PC-3 (cell line): Measurements from ENCODE around the gene TOP2A. TPM values are rescaled to one million over a fixed set of nuclear protein-coding genes. Genes with fewer than 3 reads are reported as not detected.

Source experiments
- ATAC-seq: fragments of 200-7000 bp; cut with Tn5 transposase; 2 replicates; pipeline ENCODE4 v1.9.1; 2020; ENCODE audit warnings: mild to moderate bottlenecking, moderate library complexity
- BruUV-seq: library from RNA; stranded (reverse); fragments of 400-500 nt; replicated peaks from 2 replicates; lab custom pipeline; 2021; lab: Mats Ljungman, UMichigan
- CTCF ChIA-PET: fragments of 300-600 bp; sonication (Branson Sonifier 250); formaldehyde crosslinking; loops from one replicate; lab custom pipeline; 2022; ENCODE audit warnings: antibody characterized with exemption; lab: Charles Lee
- POLR2A ChIA-PET: fragments of 300-600 bp; sonication (Branson Sonifier 250); formaldehyde crosslinking; loops from one replicate; lab custom pipeline; 2022; ENCODE audit warnings: antibody characterized with exemption; ENCODE audit not compliant: unreplicated experiment; lab: Charles Lee
- DNase-seq: peaks from one replicate; pipeline ENCODE4 v3.0.0-alpha.2; 2015
- H2AFZ ChIP-seq: fragments of 300-600 bp; sonication (generic); 2 replicates; pipeline ENCODE4 v1.6.0; 2016; ENCODE audit warnings: antibody characterized with exemption, low read length
- H3F3A ChIP-seq: fragments of 300-600 bp; sonication (generic); one replicate; pipeline ENCODE4 v1.6.0; 2017; ENCODE audit warnings: antibody characterized with exemption, low read length, control low read depth, mild to moderate bottlenecking; ENCODE audit not compliant: unreplicated experiment
- H3K27ac ChIP-seq: fragments of 300-600 bp; sonication (generic); 2 replicates; pipeline ENCODE4 v1.5.1; 2016; ENCODE audit warnings: mild to moderate bottlenecking, low read length
- H3K27me3 ChIP-seq: fragments of 300-600 bp; sonication (generic); 2 replicates; pipeline ENCODE4 v1.6.1; 2016; ENCODE audit warnings: low read length, mixed read lengths
- H3K36me3 ChIP-seq: fragments of 300-600 bp; sonication (generic); 2 replicates; pipeline ENCODE4 v1.6.1; 2016; ENCODE audit warnings: low read depth, mixed run types, low read length, mixed read lengths
- H3K4me1 ChIP-seq: fragments of 300-600 bp; sonication (generic); 2 replicates; pipeline ENCODE4 v1.5.1; 2016; ENCODE audit warnings: low read length; ENCODE audit not compliant: insufficient read depth
- H3K4me2 ChIP-seq: fragments of 300-600 bp; sonication (generic); 2 replicates; pipeline ENCODE4 v1.6.0; 2016; ENCODE audit warnings: low read length
- H3K4me3 ChIP-seq: fragments of 300-600 bp; sonication (generic); 2 replicates; pipeline ENCODE4 v1.5.1; 2016; ENCODE audit warnings: mild to moderate bottlenecking, low read length, mixed read lengths
- H3K79me2 ChIP-seq: fragments of 300-600 bp; sonication (generic); 2 replicates; pipeline ENCODE4 v1.6.1; 2017; ENCODE audit warnings: low read length, mixed read lengths
- H3K9ac ChIP-seq: fragments of 300-600 bp; sonication (generic); 2 replicates; pipeline ENCODE4 v1.6.0; 2016; ENCODE audit warnings: mild to moderate bottlenecking, low read length
- H3K9me2 ChIP-seq: fragments of 300-600 bp; sonication (generic); replicated peaks from 2 replicates; pipeline ENCODE4 v1.6.1; 2016; ENCODE audit warnings: mixed run types, low read length, mixed read lengths
- H3K9me3 ChIP-seq: fragments of 300-600 bp; sonication (generic); 2 replicates; pipeline ENCODE4 v1.6.1; 2016; ENCODE audit warnings: low read length, mixed read lengths
- H4K20me1 ChIP-seq: fragments of 300-600 bp; sonication (generic); 2 replicates; pipeline ENCODE4 v1.6.1; 2016; ENCODE audit warnings: low read length, mixed read lengths
- CTCF ChIP-seq: fragments of 300-600 bp; sonication (generic); conservative IDR thresholded peaks from 2 replicates; pipeline ENCODE4 v1.5.1; 2017; ENCODE audit warnings: antibody characterized with exemption, low read depth, mild to moderate bottlenecking, low read length
- EZH2 ChIP-seq: fragments of 300-600 bp; sonication (generic); IDR thresholded peaks from one replicate; pipeline ENCODE4 v1.6.1; 2017; ENCODE audit warnings: antibody characterized with exemption, mild to moderate bottlenecking, low read length; ENCODE audit not compliant: unreplicated experiment
- EZH2phosphoT487 ChIP-seq: fragments of 300-600 bp; sonication (generic); IDR thresholded peaks from 2 replicates; pipeline ENCODE4 v1.6.1; 2018; ENCODE audit warnings: mild to moderate bottlenecking, antibody characterized with exemption, low read length, borderline replicate concordance
- intact Hi-C: fragments of 100-400 bp; cut with micrococcal nuclease; formaldehyde crosslinking; loops from 2 replicates; pipeline ENCODE4 v1.9.0; 2023
- total RNA-seq: library from RNA; depleted of rRNA; stranded (reverse); fragments of >200 nt; gene quantifications from 2 replicates; pipeline ENCODE4 v1.2.3, GENCODE V29; 2014

TOP2A gene
- total RNA-seq, 1 experiment from 2014 or later, result 104 TPM

GRCh38 chr17:40457369-40457768 lies 39.7 kb upstream of the TOP2A start:
- BruUV-seq, result no TSS peak
- Histone ChIP-seq H3K4me2 (no peak overlapping the region), H3K9me2 (no peaks in the 10 kb centered on the region)

GRCh38 chr17:40456396-40456951 lies 38.8 kb upstream of the TOP2A start:
- no peak overlapping the region for H3K27ac ChIP-seq
- no peaks in the 10 kb centered on the region for H3K27me3 ChIP-seq
- H3K9me3 ChIP-seq, result no peaks in the 10 kb centered on the region
- intact Hi-C loops, result no loop called here
- H2AFZ ChIP-seq, result no peak overlapping the region
- no peak overlapping the region for H3K4me2 ChIP-seq
- H3F3A ChIP-seq, result peaks cover 6% of the 10 kb centered on the region
- ChIA-PET CTCF (no interaction called here), POLR2A (no interaction called here)
- H3K4me1 ChIP-seq, result peaks cover 16% of the 10 kb centered on the region
- H3K36me3 ChIP-seq, result peaks cover 47% of the 10 kb centered on the region
- H3K4me3 ChIP-seq, result no peak overlapping the region
- DNase-seq (no peak), ATAC-seq (no peak)
- TF ChIP-seq CTCF, result no peak
- no peak for TF ChIP-seq EZH2
- no peak for TF ChIP-seq EZH2phosphoT487
- no peaks in the 10 kb centered on the region for H3K9me2 ChIP-seq
- H3K79me2 ChIP-seq, result peaks cover under 1% of the 10 kb centered on the region
- H4K20me1 ChIP-seq, result 0 out of 2 replicates have a peak, but pooled peaks cover 3% of the 10 kb centered on the region
- no TSS peak for BruUV-seq
- no peak overlapping the region for H3K9ac ChIP-seq

More at GRCh38 chr17:40457369-40457768, 39.7 kb upstream of the TOP2A start:
- intact Hi-C loops, result no loop called here
- Histone ChIP-seq H2AFZ (no peak overlapping the region), H4K20me1 (no peaks in the 10 kb centered on the region), H3K27me3 (no peaks in the 10 kb centered on the region), H3K4me1 (peaks cover 10% of the 10 kb centered on the region), H3K9ac (no peak overlapping the region), H3K9me3 (no peaks in the 10 kb centered on the region), H3K36me3 (peaks cover 43% of the 10 kb centered on the region), H3K79me2 (no peaks in the 10 kb centered on the region), H3F3A (peaks cover 6% of the 10 kb centered on the region), H3K27ac (no peak overlapping the region), H3K4me3 (no peak overlapping the region)
- CTCF ChIA-PET, result no interaction called here
- POLR2A ChIA-PET, result no interaction called here
- DNase-seq, result no peak
- ATAC-seq, result no peak
- TF ChIP-seq CTCF (no peak), EZH2phosphoT487 (no peak), EZH2 (no peak)

- CTCF ChIA-PET, result no interaction called here
- ATAC-seq, result no peak
These were observed 36.9 kb upstream of the TOP2A start for GRCh38 chr17:40454613-40454995.

More at GRCh38 chr17:40454613-40454995, 36.9 kb upstream of the TOP2A start:
- H4K20me1 ChIP-seq, result peaks cover 7% of the 10 kb centered on the region; the same call in 1 of the 2 replicates
- BruUV-seq, result no TSS peak
- TF ChIP-seq EZH2 (no peak), CTCF (no peak), EZH2phosphoT487 (no peak)
- POLR2A ChIA-PET, result no interaction called here
- no peaks in the 10 kb centered on the region for H3K9me3 ChIP-seq
- H3K9me2 ChIP-seq, result no peaks in the 10 kb centered on the region
- H3K27me3 ChIP-seq, result no peaks in the 10 kb centered on the region
- H3K4me3 ChIP-seq, result no peak overlapping the region
- no peak overlapping the region for H2AFZ ChIP-seq
- no peak overlapping the region for H3K4me2 ChIP-seq
- H3K36me3 ChIP-seq, result peaks cover 47% of the 10 kb centered on the region
- H3F3A ChIP-seq, result no peaks in the 10 kb centered on the region
- H3K27ac ChIP-seq, result no peak overlapping the region
- DNase-seq, result no peak
- H3K9ac ChIP-seq, result no peak overlapping the region
- intact Hi-C loops, result no loop called here
- H3K4me1 ChIP-seq, result peaks cover 16% of the 10 kb centered on the region
- peaks cover 17% of the 10 kb centered on the region for H3K79me2 ChIP-seq
